Glomerular endothelial cell (primary cell): ENCODE data around the gene PDP2. TPM values are rescaled to one million over a fixed set of nuclear protein-coding genes. Genes with fewer than 3 reads are reported as not detected.

Experiments
- DNase-seq: peaks from one replicate; pipeline ENCODE4 v3.0.0-alpha.2; 2011; ENCODE audit warnings: low read depth, low spot score; ENCODE audit errors: extremely low read depth
- total RNA-seq: library from RNA; depleted of rRNA; stranded (reverse); fragments of >200 nt; gene quantifications from 2 replicates; pipeline ENCODE4 v1.2.3, GENCODE V29; 2015

The PDP2 gene
- total RNA-seq: 5.1 and 7.4 TPM in 2 replicates

- no peak for DNase-seq
Observed at GRCh38 chr16:66880288-66881013, at the start of gene PDP2. TSS of gene PDP2 (plus strand) at chr16:66880515. CDS start at chr16:66884285, 3,770 bp downstream.

- no peak for DNase-seq
Observed at GRCh38 chr16:66832190-66832589, 48.1 kb upstream of the PDP2 start.

GRCh38 chr16:66832661-66833305, 47.5 kb upstream of the PDP2 start:
- DNase-seq: no peak

GRCh38 chr16:66834746-66835145, 45.6 kb upstream of the PDP2 start:
- no peak for DNase-seq

GRCh38 chr16:66840883-66841282, 39.4 kb upstream of the PDP2 start:
- no peak for DNase-seq

GRCh38 chr16:66841366-66841765, 38.9 kb upstream of the PDP2 start:
- DNase-seq: no peak

GRCh38 chr16:66842765-66843164, 37.5 kb upstream of the PDP2 start:
- no peak for DNase-seq

GRCh38 chr16:66843191-66843590, 37.1 kb upstream of the PDP2 start:
- DNase-seq: no peak

GRCh38 chr16:66844009-66844341, 36.3 kb upstream of the PDP2 start:
- no peak for DNase-seq

GRCh38 chr16:66844342-66845079, 35.8 kb upstream of the PDP2 start, which contains the start of gene CA7:
TSS of gene CA7 (plus strand) at chr16:66844414. CDS start at chr16:66844488, 74 bp downstream.
- DNase-seq: no peak

GRCh38 chr16:66845080-66845410, 35.3 kb upstream of the PDP2 start:
- DNase-seq: no peak

- DNase-seq: no peak
Observed at GRCh38 chr16:66845791-66846221, 34.5 kb upstream of the PDP2 start.

GRCh38 chr16:66846266-66846665, 34.0 kb upstream of the PDP2 start:
- DNase-seq: no peak

- DNase-seq: no peak
Observed at GRCh38 chr16:66846831-66847230, 33.5 kb upstream of the PDP2 start.

- no peak for DNase-seq
Observed at GRCh38 chr16:66847533-66848067, 32.7 kb upstream of the PDP2 start.

- DNase-seq: no peak
Observed at GRCh38 chr16:66848172-66848571, 32.1 kb upstream of the PDP2 start.

- DNase-seq: no peak
Observed at GRCh38 chr16:66849021-66849420, 31.3 kb upstream of the PDP2 start.

GRCh38 chr16:66849549-66849948, 30.8 kb upstream of the PDP2 start:
- no peak for DNase-seq

- DNase-seq: no peak
Observed at GRCh38 chr16:66850115-66850815, 30.1 kb upstream of the PDP2 start.

- DNase-seq: no peak
Observed at GRCh38 chr16:66851166-66851964, 28.9 kb upstream of the PDP2 start.
